ENCODE measurements around the gene DAB2IP.

The DAB2IP gene

GRCh38 chr9:121686930-121687541 is 35.6 kb downstream of the DAB2IP start:
- no peak for DNase-seq

- no peak for DNase-seq
These were observed 36.8 kb downstream of the DAB2IP start for GRCh38 chr9:121688146-121688680.

- no peak for DNase-seq
These were observed 37.2 kb downstream of the DAB2IP start for GRCh38 chr9:121688681-121689080.

- no peak for DNase-seq
These were observed 38.2 kb downstream of the DAB2IP start for GRCh38 chr9:121689461-121690157.

DNA sequence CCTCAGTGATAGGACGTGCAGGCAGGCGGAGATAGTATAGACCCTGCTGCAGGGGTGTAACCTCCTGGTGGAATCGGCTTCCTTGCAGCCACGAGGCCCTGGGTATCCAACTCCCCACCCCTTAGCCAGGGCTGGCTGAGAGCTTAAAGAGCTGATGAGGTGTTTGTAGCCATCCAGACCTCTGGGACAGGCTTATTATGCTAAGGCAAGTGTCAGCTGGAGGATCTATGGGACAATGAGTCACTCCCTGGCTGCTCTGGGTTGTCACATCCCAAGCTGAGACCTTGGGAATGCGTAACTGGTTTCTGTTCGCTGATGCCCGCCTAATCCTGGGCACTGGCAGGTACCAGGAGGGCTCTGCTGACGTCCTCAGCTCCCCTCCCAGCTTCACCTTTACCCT is 38.9 kb downstream of the DAB2IP start:
- DNase-seq, result no peak

- DNase-seq, result no peak
These were observed 39.3 kb downstream of the DAB2IP start for GRCh38 chr9:121690766-121691165.

DNA sequence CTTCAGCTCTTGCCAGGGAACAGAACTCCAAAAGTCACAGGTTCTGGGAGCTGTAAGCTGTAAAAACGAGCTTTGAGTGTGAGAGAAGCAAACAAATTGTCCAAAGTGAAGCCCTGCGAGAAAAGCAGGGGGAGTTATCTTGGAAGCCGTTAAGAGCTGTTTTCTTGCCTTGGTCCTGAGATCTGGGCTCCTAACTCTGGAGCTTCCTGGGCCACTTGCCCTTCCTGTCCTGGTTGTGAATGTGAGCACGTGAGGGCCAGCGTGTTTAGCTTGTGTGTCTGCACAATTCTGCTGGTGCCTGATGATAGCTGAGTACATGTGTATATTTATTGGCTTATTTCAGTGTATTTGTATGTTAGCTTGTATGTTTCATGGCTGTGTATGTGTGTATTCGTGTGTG is 40.5 kb downstream of the DAB2IP start:
- DNase-seq, result no peak

- DNase-seq, result no peak
These were observed 41.4 kb downstream of the DAB2IP start for GRCh38 chr9:121692606-121693387.

DNA sequence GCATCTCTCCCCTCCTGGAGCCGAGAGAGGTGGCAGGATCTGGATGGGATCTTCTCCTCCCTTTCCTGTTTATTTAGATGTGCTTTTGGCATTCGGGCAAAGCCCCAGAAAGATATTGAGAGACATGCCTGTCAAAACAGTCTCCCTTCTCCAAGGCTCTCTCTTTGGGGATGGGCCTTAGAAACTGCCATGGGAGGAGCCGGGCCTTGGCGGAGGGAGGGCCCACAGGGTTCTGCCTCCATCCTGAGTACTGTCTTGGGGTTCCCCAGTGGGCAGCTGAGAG is 41.9 kb downstream of the DAB2IP start:
- DNase-seq, result no peak

- DNase-seq, result no peak
These were observed 42.6 kb downstream of the DAB2IP start for GRCh38 chr9:121694001-121694400.

DNA sequence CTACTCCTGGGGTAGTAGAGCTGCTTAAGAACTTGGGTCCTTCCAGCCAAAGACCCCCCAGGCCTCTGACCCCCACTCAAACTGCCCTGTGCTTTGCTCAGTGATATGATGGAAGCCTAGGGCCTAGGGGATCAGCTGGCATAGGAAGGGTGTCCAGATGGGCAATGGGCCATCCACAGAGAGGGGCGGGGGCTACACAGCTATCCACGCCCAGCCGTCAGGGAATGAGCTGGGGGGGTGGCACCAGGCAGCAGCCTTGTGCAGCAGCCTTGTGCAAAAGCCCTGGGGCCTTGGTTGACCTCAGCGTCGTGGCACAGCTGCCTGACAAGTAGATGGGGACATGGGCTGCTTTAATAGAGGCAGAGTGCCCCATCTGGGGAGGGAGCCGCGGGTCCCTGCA is 43.2 kb downstream of the DAB2IP start:
- DNase-seq, result no peak

GRCh38 chr9:121696930-121697329 is 45.5 kb downstream of the DAB2IP start:
- DNase-seq, result no peak

DNA sequence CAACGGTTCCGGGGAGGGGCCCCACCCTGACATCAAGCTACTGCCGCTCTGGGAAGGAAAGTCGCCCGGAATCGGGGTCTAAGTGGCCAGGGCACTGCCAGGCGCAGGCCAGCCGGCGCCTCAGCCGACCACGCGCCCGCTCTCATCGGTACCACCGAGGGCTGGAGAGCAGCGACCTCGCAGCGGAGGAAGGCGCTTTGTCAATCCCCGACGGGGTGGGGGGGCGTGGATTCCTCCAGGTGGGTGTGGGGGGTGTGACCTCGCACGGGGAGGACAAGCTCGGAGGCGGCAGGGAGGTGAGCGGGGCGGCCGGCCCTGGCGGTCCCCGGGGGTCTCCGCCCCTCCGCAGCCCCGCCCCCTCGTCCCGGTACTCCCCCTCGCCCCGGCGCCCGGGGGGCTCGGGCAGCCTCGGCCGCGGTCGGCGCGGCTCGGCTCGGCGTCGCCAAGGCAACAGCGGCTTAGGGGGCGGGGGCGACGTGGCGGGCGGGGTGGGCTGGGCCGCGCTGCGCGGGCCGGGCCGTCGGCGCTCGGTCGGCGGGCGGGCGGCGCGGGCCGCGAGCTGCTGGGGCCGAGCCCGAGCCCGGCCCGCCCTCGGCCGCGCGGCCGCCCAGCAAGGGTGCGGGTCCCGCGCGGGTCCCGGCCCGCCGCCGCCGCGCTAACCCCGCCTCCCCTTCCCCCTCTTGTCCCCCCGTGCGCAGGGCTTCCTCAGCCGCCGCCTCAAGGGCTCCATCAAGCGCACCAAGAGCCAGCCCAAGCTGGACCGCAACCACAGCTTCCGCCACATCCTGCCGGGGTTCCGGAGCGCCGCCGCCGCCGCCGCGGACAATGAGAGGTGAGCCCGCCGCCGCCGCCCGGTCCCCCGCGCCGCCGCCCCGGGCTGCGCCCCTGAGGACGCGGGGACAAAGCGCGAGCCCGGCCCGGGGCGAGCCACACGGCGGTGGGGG is 47.5 kb downstream of the DAB2IP start:
- DNase-seq, result peak; percentile 66

GRCh38 chr9:121699571-121700164 is 48.2 kb downstream of the DAB2IP start:
- no peak for DNase-seq

GRCh38 chr9:121700165-121700831 is 48.9 kb downstream of the DAB2IP start:
- DNase-seq, result no peak

DNA sequence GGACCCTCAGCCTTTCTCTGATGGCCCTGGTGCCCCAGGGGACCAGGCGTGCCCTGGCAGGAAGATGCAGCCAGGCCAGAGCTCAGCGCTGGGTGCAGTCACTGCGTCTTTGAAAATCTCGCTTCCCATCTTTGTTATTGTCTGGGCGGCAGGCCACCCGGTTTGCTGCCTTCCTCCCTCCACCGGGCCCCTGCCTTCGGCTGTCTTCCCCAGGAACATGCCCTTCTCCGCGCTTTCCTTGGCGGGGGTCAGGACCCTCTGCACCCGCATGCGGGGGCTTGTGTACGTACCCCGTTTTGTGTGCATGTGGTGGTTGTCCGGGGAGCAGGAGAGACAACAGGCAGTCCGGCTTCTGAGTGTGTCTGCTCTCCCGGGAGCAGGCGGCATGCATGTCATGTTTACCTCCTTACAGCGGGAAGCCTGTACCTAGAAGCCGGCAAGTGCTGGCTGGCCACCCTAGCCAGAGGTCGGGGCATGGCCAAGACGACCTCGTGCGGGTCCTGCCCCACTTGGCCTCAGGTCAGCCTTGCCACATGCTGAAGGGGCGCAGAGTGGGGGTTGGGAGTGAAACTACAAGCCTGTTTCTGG is 49.5 kb downstream of the DAB2IP start:
- DNase-seq, result no peak

DNA sequence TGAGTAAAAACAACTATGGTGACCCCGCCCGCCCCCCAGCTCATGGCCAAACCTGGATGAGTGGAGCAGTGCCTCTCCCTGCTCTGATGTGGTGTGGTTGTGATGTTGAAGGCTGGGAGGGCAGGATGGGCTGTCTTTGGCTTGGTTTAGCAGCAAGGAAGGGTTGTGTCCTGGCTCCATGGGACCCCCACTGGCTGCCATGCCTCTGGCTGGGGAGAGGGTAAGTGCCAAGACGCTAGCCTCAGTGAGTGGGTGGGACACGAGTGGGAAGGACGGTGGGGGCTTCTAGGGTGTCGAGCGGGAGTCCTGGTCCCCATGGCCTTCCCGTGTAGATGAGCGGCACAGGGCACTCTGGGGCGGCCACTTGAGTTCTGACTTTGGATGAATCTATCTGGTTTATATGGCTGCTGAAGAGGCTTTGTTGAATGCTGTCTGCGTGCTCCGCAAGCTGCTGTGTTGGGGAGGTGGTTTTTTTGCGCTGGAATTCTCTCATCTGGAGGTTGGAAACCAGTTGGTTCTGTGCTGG is 50.4 kb downstream of the DAB2IP start:
- no peak for DNase-seq

GRCh38 chr9:121703014-121703734 is 51.7 kb downstream of the DAB2IP start:
- DNase-seq, result no peak

GRCh38 chr9:121704281-121704680 is 52.8 kb downstream of the DAB2IP start:
- no peak for DNase-seq

GRCh38 chr9:121706149-121706750 is 54.8 kb downstream of the DAB2IP start:
- no peak for DNase-seq
